Measurements from ENCODE around the gene SLCO3A1. TPM values are rescaled to one million over a fixed set of nuclear protein-coding genes. Genes with fewer than 3 reads are reported as not detected.

Gene SLCO3A1
- total RNA-seq, 1 experiment from 2014 or later: 37.8 TPM

- POLR2A ChIA-PET (ENCODE audit: unreplicated experiment): interaction anchor here (0.5 kb wide), 2 partner anchors 10 to 462 kb away, joined by 3 to 8 read pairs; no protein-coding TSS in a partner anchor
Observed at GRCh38 chr15:91917686-91918360, 64.3 kb downstream of the SLCO3A1 start.

GRCh38 chr15:91919014-91919534, 65.6 kb downstream of the SLCO3A1 start:
- Histone ChIP-seq H3K9me3 (ENCODE audit: insufficient read depth, low read depth) (no peaks in the 10 kb centered on the region), H3K9me2 (ENCODE audit: insufficient read depth) (no peaks in the 10 kb centered on the region), H2AFZ (no peak overlapping the region), H3K36me3 (ENCODE audit: low read depth) (no peaks in the 10 kb centered on the region), H3K4me1 (replicated peaks; ENCODE audit: insufficient read depth) (peaks cover 9% of the 10 kb centered on the region; the same call in 1 of the 2 replicates), H3K27ac (no peak overlapping the region), H3K4me3 (no peak overlapping the region), H3F3A (ENCODE audit: insufficient read depth, low read depth) (no peaks in the 10 kb centered on the region), H3K27me3 (ENCODE audit: insufficient read depth, low read depth) (no peaks in the 10 kb centered on the region), H3K4me2 (no peak overlapping the region), H3K79me2 (ENCODE audit: low read depth) (peaks cover 47% of the 10 kb centered on the region), H4K20me1 (ENCODE audit: insufficient read depth) (no peaks in the 10 kb centered on the region)
- intact Hi-C loops (cut with micrococcal nuclease; ENCODE audit: unreplicated experiment): no loop called here
- no TSS peak for BruUV-seq (replicated peaks)
- DNase-seq: no peak
- CTCF ChIA-PET: no interaction called here
- TF ChIP-seq EZH2 (IDR thresholded peaks at IDR 0.05; ENCODE audit: low read depth) (no peak), CTCF (conservative IDR thresholded peaks at IDR 0.05) (no peak)
- POLR2A ChIA-PET (ENCODE audit: unreplicated experiment): no interaction called here

More at GRCh38 chr15:91917686-91918360, 64.3 kb downstream of the SLCO3A1 start:
- no peaks in the 10 kb centered on the region for H4K20me1 ChIP-seq (ENCODE audit: insufficient read depth)
- TF ChIP-seq EZH2 (IDR thresholded peaks at IDR 0.05; ENCODE audit: low read depth) (no peak), CTCF (conservative IDR thresholded peaks at IDR 0.05) (no peak)
- H3K27ac ChIP-seq: no peak overlapping the region
- peaks cover 40% of the 10 kb centered on the region for H3K79me2 ChIP-seq (ENCODE audit: low read depth)
- peaks cover 9% of the 10 kb centered on the region; the same call in 1 of the 2 replicates for H3K4me1 ChIP-seq (replicated peaks; ENCODE audit: insufficient read depth)
- DNase-seq: no peak
- H3K27me3 ChIP-seq (ENCODE audit: insufficient read depth, low read depth): no peaks in the 10 kb centered on the region
- no peak overlapping the region for H3K4me2 ChIP-seq
- no peak overlapping the region for H2AFZ ChIP-seq
- no peaks in the 10 kb centered on the region for H3K9me2 ChIP-seq (ENCODE audit: insufficient read depth)
- H3K4me3 ChIP-seq: no peak overlapping the region
- BruUV-seq (replicated peaks): no TSS peak
- H3F3A ChIP-seq (ENCODE audit: insufficient read depth, low read depth): no peaks in the 10 kb centered on the region
- CTCF ChIA-PET: no interaction called here
- H3K36me3 ChIP-seq (ENCODE audit: low read depth): no peaks in the 10 kb centered on the region
- intact Hi-C loops (cut with micrococcal nuclease; ENCODE audit: unreplicated experiment): no loop called here
- H3K9me3 ChIP-seq (ENCODE audit: insufficient read depth, low read depth): no peaks in the 10 kb centered on the region

- no TSS peak for BruUV-seq (replicated peaks)
- peaks cover 9% of the 10 kb centered on the region; the same call in 1 of the 2 replicates for H3K4me1 ChIP-seq (replicated peaks; ENCODE audit: insufficient read depth)
- no peaks in the 10 kb centered on the region for H3K27me3 ChIP-seq (ENCODE audit: insufficient read depth, low read depth)
- ChIA-PET POLR2A (ENCODE audit: unreplicated experiment) (interaction anchor here (0.7 kb wide), 1 partner anchor 20 kb away, joined by 4 read pairs; no protein-coding TSS in a partner anchor), CTCF (interaction anchor here (0.9 kb wide), 1 partner anchor 68 kb away, joined by 6 read pairs; the partner anchor contains the start of gene SLCO3A1)
- no peak overlapping the region for H2AFZ ChIP-seq
- H3F3A ChIP-seq (ENCODE audit: insufficient read depth, low read depth): no peaks in the 10 kb centered on the region
- intact Hi-C loops (cut with micrococcal nuclease; ENCODE audit: unreplicated experiment): no loop called here
- H3K27ac ChIP-seq: no peak overlapping the region
- no peaks in the 10 kb centered on the region for H3K36me3 ChIP-seq (ENCODE audit: low read depth)
- no peak overlapping the region for H3K4me3 ChIP-seq
- H3K9me3 ChIP-seq (ENCODE audit: insufficient read depth, low read depth): no peaks in the 10 kb centered on the region
- DNase-seq: peak in 1 of 2 experiments; percentile 39
- no peaks in the 10 kb centered on the region for H4K20me1 ChIP-seq (ENCODE audit: insufficient read depth)
- H3K9me2 ChIP-seq (ENCODE audit: insufficient read depth): no peaks in the 10 kb centered on the region
- TF ChIP-seq EZH2 (IDR thresholded peaks at IDR 0.05; ENCODE audit: low read depth): no peak
- TF ChIP-seq CTCF (conservative IDR thresholded peaks at IDR 0.05): no peak
- H3K4me2 ChIP-seq: no peak overlapping the region
- H3K79me2 ChIP-seq (ENCODE audit: low read depth): peaks cover 54% of the 10 kb centered on the region
Observed at GRCh38 chr15:91921188-91921842, 67.8 kb downstream of the SLCO3A1 start.

Data from PC-9 (cell line).